Measurements from ENCODE around the gene RAB31.

The RAB31 gene

DNA sequence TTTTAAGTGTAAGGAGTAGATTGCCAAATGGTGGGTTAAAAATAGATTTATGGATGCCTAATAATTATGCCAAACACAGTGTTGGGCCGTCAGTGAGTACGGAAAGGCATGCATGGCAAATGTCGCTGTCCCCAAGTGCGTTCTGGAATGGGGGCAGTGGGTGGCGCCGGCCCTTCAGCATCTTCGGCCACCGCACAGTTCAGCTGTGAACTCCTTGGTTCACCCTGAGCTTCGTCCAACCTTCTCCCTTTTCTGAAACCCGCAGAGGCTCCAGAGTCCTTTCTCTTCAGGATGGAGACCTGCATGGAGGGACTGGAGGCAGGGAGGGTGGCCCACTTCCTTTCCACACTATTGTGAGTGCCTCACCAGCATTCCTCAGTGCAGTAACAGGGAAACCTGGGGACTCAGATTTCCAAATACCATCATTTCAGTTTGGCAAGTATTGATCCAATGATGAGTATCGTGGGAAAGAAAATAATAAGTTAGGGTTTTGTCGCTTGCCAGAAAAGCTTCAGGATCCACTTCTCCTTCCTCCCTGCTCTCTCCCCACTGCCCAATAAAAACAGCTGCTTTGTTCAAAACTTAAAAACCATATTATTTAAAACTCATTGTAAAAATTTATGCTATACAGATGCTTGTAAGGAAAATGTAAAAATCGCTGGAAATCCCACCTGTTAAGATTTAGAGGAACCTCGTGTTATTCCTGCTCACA is 103.0 kb downstream of the RAB31 start:
- peaks cover 0 to 9% of the 10 kb centered on the region in 2 donors for H3K4me1 ChIP-seq (ENCODE audit: control insufficient read depth in 2 of 2, insufficient read depth in 2 of 2, low read length in 2 of 2)
- no peak overlapping the region for H3K27ac ChIP-seq (ENCODE audit: low read depth in 2 of 2, low read length in 2 of 2)
- no peaks in the 10 kb centered on the region for H3K9me3 ChIP-seq (ENCODE audit: control insufficient read depth in 2 of 2, low read length in 2 of 2)
- H3K36me3 ChIP-seq (ENCODE audit: control insufficient read depth in 2 of 2, insufficient read depth in 2 of 2, low read length in 2 of 2), result no peaks in the 10 kb centered on the region
- no peak overlapping the region for H3K4me3 ChIP-seq (ENCODE audit: low read length in 2 of 2)
- no peaks in the 10 kb centered on the region for H3K27me3 ChIP-seq (ENCODE audit: control insufficient read depth in 2 of 2, insufficient read depth in 2 of 2, low read length in 2 of 2)
- H3K9ac ChIP-seq (ENCODE audit: low read depth in 1 of 2, low read length in 2 of 2), result no peak overlapping the region

- Histone ChIP-seq H3K9ac (ENCODE audit: low read depth in 1 of 2, low read length in 2 of 2) (no peak overlapping the region), H3K4me3 (ENCODE audit: low read length in 2 of 2) (no peak overlapping the region), H3K4me1 (ENCODE audit: control insufficient read depth in 2 of 2, insufficient read depth in 2 of 2, low read length in 2 of 2) (peaks cover 0 to 3% of the 10 kb centered on the region in 2 donors), H3K27me3 (ENCODE audit: control insufficient read depth in 2 of 2, insufficient read depth in 2 of 2, low read length in 2 of 2) (no peaks in the 10 kb centered on the region), H3K36me3 (ENCODE audit: control insufficient read depth in 2 of 2, insufficient read depth in 2 of 2, low read length in 2 of 2) (no peaks in the 10 kb centered on the region), H3K9me3 (ENCODE audit: control insufficient read depth in 2 of 2, low read length in 2 of 2) (no peaks in the 10 kb centered on the region), H3K27ac (ENCODE audit: low read depth in 2 of 2, low read length in 2 of 2) (no peak overlapping the region)
Measured at GRCh38 chr18:9811978-9812377, 103.9 kb downstream of the RAB31 start.

DNA sequence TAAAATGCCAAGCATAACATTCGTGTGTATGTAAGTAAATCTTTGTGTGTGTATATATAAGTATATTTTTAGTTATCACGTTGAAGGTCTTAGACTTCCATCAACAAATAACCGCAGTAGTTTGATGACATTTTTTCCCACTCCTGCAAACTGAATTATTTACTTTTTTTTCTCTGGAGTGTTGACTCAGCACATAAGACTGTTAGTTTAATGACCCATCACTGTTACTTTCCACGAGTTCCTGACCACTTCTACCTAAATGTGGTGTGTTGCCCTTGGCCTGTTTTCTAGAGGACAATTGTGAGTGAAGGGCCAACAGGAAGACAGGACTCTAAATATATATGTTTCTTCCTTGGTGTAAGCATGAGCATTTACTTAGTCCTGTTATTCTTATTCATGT is 106.3 kb downstream of the RAB31 start:
- Histone ChIP-seq H3K4me1 (ENCODE audit: control insufficient read depth in 2 of 2, insufficient read depth in 2 of 2, low read length in 2 of 2) (no peaks in the 10 kb centered on the region), H3K4me3 (ENCODE audit: low read length in 2 of 2) (no peak overlapping the region), H3K27me3 (ENCODE audit: control insufficient read depth in 2 of 2, insufficient read depth in 2 of 2, low read length in 2 of 2) (no peaks in the 10 kb centered on the region), H3K9ac (ENCODE audit: low read depth in 1 of 2, low read length in 2 of 2) (no peak overlapping the region), H3K36me3 (ENCODE audit: control insufficient read depth in 2 of 2, insufficient read depth in 2 of 2, low read length in 2 of 2) (no peaks in the 10 kb centered on the region), H3K9me3 (ENCODE audit: control insufficient read depth in 2 of 2, low read length in 2 of 2) (no peaks in the 10 kb centered on the region), H3K27ac (ENCODE audit: low read depth in 2 of 2, low read length in 2 of 2) (no peak overlapping the region)

DNA sequence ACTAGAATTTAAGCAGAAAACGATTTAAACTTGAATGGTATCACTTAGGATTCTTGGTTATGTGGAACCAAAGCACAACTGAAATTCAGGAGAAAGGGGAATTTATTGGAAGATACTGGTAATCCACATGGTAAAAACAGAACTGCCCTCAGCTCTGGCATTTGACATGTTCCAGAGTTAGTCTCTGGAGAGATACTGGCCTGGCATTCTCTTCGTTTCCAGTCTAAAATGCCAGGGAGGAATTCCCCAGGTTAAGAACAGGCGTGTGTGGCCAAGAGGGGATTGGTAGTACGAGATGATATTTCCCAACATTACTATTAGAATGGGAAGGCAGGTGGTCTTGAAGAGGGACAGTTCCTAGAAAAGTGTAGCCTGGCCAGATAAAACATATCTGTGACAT is 109.2 kb downstream of the RAB31 start:
- Histone ChIP-seq H3K36me3 (ENCODE audit: control insufficient read depth in 2 of 2, insufficient read depth in 2 of 2, low read length in 2 of 2) (no peaks in the 10 kb centered on the region), H3K27me3 (ENCODE audit: control insufficient read depth in 2 of 2, insufficient read depth in 2 of 2, low read length in 2 of 2) (no peaks in the 10 kb centered on the region), H3K4me3 (ENCODE audit: low read length in 2 of 2) (no peak overlapping the region), H3K27ac (ENCODE audit: low read depth in 2 of 2, low read length in 2 of 2) (no peak overlapping the region), H3K4me1 (ENCODE audit: control insufficient read depth in 2 of 2, insufficient read depth in 2 of 2, low read length in 2 of 2) (no peaks in the 10 kb centered on the region), H3K9ac (ENCODE audit: low read depth in 1 of 2, low read length in 2 of 2) (no peak overlapping the region), H3K9me3 (ENCODE audit: control insufficient read depth in 2 of 2, low read length in 2 of 2) (no peaks in the 10 kb centered on the region)

DNA sequence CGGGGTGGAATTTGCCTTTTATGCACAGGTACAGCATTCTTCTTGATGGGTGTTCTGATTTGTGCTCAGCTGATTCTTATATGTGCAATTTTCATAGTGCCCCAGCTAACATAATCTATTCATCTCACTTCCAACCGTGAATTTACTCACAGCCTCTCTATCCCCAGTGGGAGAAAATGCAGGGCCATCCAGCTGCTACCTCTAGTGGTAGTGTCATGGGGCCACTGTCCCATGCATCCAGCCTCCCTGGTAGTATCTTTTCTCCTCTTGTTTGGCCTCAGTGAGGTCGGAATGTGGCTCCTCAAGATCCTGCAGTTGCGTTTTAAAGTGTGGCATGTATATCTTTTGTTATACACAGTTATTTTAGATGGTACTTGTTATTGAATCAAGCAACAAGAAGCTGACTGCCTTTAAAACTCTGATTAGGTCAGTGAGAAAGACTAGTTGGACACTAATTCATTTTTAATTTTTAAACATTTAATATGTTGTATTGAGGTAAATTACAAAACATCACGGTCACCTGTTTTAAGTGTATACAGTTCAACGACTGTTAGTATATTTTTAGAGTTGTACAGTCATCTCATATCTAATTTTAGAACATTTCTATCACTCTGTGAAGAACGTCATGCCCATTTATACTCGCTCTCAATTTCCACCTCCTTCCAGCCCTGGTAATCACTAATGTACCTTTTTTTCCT is 109.8 kb downstream of the RAB31 start:
- no peaks in the 10 kb centered on the region for H3K4me1 ChIP-seq (ENCODE audit: control insufficient read depth in 2 of 2, insufficient read depth in 2 of 2, low read length in 2 of 2)
- no peak overlapping the region for H3K27ac ChIP-seq (ENCODE audit: low read depth in 2 of 2, low read length in 2 of 2)
- no peaks in the 10 kb centered on the region for H3K27me3 ChIP-seq (ENCODE audit: control insufficient read depth in 2 of 2, insufficient read depth in 2 of 2, low read length in 2 of 2)
- no peaks in the 10 kb centered on the region for H3K9me3 ChIP-seq (ENCODE audit: control insufficient read depth in 2 of 2, low read length in 2 of 2)
- no peaks in the 10 kb centered on the region for H3K36me3 ChIP-seq (ENCODE audit: control insufficient read depth in 2 of 2, insufficient read depth in 2 of 2, low read length in 2 of 2)
- H3K9ac ChIP-seq (ENCODE audit: low read depth in 1 of 2, low read length in 2 of 2), result no peak overlapping the region
- H3K4me3 ChIP-seq (ENCODE audit: low read length in 2 of 2), result no peak overlapping the region

GRCh38 chr18:9818423-9818734 is 110.3 kb downstream of the RAB31 start:
- no peaks in the 10 kb centered on the region for H3K4me1 ChIP-seq (ENCODE audit: control insufficient read depth in 2 of 2, insufficient read depth in 2 of 2, low read length in 2 of 2)
- H3K9me3 ChIP-seq (ENCODE audit: control insufficient read depth in 2 of 2, low read length in 2 of 2), result no peaks in the 10 kb centered on the region
- no peak overlapping the region for H3K27ac ChIP-seq (ENCODE audit: low read depth in 2 of 2, low read length in 2 of 2)
- no peak overlapping the region for H3K9ac ChIP-seq (ENCODE audit: low read depth in 1 of 2, low read length in 2 of 2)
- no peaks in the 10 kb centered on the region for H3K27me3 ChIP-seq (ENCODE audit: control insufficient read depth in 2 of 2, insufficient read depth in 2 of 2, low read length in 2 of 2)
- no peak overlapping the region for H3K4me3 ChIP-seq (ENCODE audit: low read length in 2 of 2)
- H3K36me3 ChIP-seq (ENCODE audit: control insufficient read depth in 2 of 2, insufficient read depth in 2 of 2, low read length in 2 of 2), result no peaks in the 10 kb centered on the region

GRCh38 chr18:9820127-9820526 is 112.0 kb downstream of the RAB31 start:
- H3K27ac ChIP-seq (ENCODE audit: low read depth in 2 of 2, low read length in 2 of 2), result no peak overlapping the region
- H3K4me3 ChIP-seq (ENCODE audit: low read length in 2 of 2), result no peak overlapping the region
- H3K9me3 ChIP-seq (ENCODE audit: control insufficient read depth in 2 of 2, low read length in 2 of 2), result no peaks in the 10 kb centered on the region
- no peak overlapping the region for H3K9ac ChIP-seq (ENCODE audit: low read depth in 1 of 2, low read length in 2 of 2)
- peaks cover 7 to 11% of the 10 kb centered on the region in 2 donors for H3K4me1 ChIP-seq (ENCODE audit: control insufficient read depth in 2 of 2, insufficient read depth in 2 of 2, low read length in 2 of 2)
- H3K36me3 ChIP-seq (ENCODE audit: control insufficient read depth in 2 of 2, insufficient read depth in 2 of 2, low read length in 2 of 2), result no peaks in the 10 kb centered on the region
- H3K27me3 ChIP-seq (ENCODE audit: control insufficient read depth in 2 of 2, insufficient read depth in 2 of 2, low read length in 2 of 2), result no peaks in the 10 kb centered on the region

DNA sequence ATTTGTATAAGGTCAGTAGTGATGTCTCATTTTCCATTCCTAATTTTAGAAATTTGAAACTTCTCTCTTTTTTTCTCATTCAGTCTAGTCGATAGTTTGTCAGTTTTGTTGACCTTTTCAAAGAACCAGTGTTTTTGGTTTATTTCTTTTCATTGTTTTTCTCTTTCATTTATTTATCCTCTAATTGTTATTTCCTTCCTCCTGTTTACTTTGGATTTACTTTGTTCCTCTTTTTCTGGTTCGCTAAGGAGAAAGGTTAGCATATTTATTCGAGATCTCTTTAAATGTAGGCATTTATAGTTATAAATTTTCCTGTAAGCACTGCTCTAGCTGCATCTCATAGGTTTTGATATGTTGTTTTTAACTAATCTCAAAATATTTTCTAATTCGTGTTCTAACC is 112.6 kb downstream of the RAB31 start:
- H3K9me3 ChIP-seq (ENCODE audit: control insufficient read depth in 2 of 2, low read length in 2 of 2), result no peaks in the 10 kb centered on the region
- no peaks in the 10 kb centered on the region for H3K36me3 ChIP-seq (ENCODE audit: control insufficient read depth in 2 of 2, insufficient read depth in 2 of 2, low read length in 2 of 2)
- H3K9ac ChIP-seq (ENCODE audit: low read depth in 1 of 2, low read length in 2 of 2), result no peak overlapping the region
- no peak overlapping the region for H3K27ac ChIP-seq (ENCODE audit: low read depth in 2 of 2, low read length in 2 of 2)
- H3K4me1 ChIP-seq (ENCODE audit: control insufficient read depth in 2 of 2, insufficient read depth in 2 of 2, low read length in 2 of 2), result peaks cover 10 to 16% of the 10 kb centered on the region in 2 donors
- no peak overlapping the region for H3K4me3 ChIP-seq (ENCODE audit: low read length in 2 of 2)
- no peaks in the 10 kb centered on the region for H3K27me3 ChIP-seq (ENCODE audit: control insufficient read depth in 2 of 2, insufficient read depth in 2 of 2, low read length in 2 of 2)

- Histone ChIP-seq H3K9ac (ENCODE audit: low read depth in 1 of 2, low read length in 2 of 2) (no peak overlapping the region), H3K4me3 (ENCODE audit: low read length in 2 of 2) (no peak overlapping the region), H3K36me3 (ENCODE audit: control insufficient read depth in 2 of 2, insufficient read depth in 2 of 2, low read length in 2 of 2) (no peaks in the 10 kb centered on the region), H3K27me3 (ENCODE audit: control insufficient read depth in 2 of 2, insufficient read depth in 2 of 2, low read length in 2 of 2) (no peaks in the 10 kb centered on the region), H3K4me1 (ENCODE audit: control insufficient read depth in 2 of 2, insufficient read depth in 2 of 2, low read length in 2 of 2) (peaks cover 13 to 24% of the 10 kb centered on the region in 2 donors), H3K9me3 (ENCODE audit: control insufficient read depth in 2 of 2, low read length in 2 of 2) (no peaks in the 10 kb centered on the region), H3K27ac (ENCODE audit: low read depth in 2 of 2, low read length in 2 of 2) (no peak overlapping the region)
Measured at GRCh38 chr18:9822587-9823185, 114.6 kb downstream of the RAB31 start.

DNA sequence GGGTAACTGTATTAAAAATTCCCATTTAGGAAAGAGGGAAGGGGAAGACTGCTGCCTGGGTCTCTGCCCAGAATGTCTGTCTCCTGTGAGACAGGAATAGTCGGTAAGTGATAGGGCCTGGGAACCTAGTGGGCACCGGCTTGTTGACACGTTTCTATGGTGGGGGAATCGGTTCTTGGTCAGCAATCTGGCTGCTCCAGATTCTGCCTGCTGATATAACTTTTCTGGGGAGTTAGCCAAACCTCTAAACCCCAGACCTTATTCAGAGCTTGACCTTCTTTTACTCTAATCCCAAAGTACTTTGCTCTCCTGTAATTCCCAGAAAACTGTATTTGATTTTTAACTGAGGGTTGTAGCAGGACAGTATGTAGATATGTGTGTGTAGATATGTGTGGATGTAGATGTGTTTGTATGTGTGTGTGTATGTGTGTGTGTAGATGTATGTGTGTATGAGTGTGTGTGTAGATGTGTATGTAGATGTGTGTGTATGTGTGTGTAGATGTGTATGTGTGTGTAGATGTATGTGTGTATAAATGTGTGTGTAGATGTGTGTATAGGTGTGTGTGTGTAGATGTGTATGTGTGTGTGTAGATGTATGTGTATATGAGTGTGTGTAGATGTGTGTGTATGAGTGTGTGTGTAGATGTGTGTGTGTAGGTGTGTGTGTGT is 115.8 kb downstream of the RAB31 start:
- no peak overlapping the region for H3K4me3 ChIP-seq (ENCODE audit: low read length in 2 of 2)
- no peaks in the 10 kb centered on the region for H3K36me3 ChIP-seq (ENCODE audit: control insufficient read depth in 2 of 2, insufficient read depth in 2 of 2, low read length in 2 of 2)
- H3K4me1 ChIP-seq (ENCODE audit: control insufficient read depth in 2 of 2, insufficient read depth in 2 of 2, low read length in 2 of 2), result peaks cover 19 to 29% of the 10 kb centered on the region in 2 donors
- no peak overlapping the region for H3K9ac ChIP-seq (ENCODE audit: low read depth in 1 of 2, low read length in 2 of 2)
- no peaks in the 10 kb centered on the region for H3K27me3 ChIP-seq (ENCODE audit: control insufficient read depth in 2 of 2, insufficient read depth in 2 of 2, low read length in 2 of 2)
- H3K27ac ChIP-seq (ENCODE audit: low read depth in 2 of 2, low read length in 2 of 2), result no peak overlapping the region
- no peaks in the 10 kb centered on the region for H3K9me3 ChIP-seq (ENCODE audit: control insufficient read depth in 2 of 2, low read length in 2 of 2)

Measured in mucosa of rectum (tissue), 2 donors.